B cell (primary cell): Measurements from ENCODE around the gene TCF12. TPM values are rescaled to one million over a fixed set of nuclear protein-coding genes. Genes with fewer than 3 reads are reported as not detected.
"Not testable (repeated sequence)": the region's sequence is repeated elsewhere in the genome, so short reads cannot be mapped to it uniquely, and the experiment has no call there.

Experiments
- ATAC-seq: fragments of 200-7000 bp; cut with Tn5 transposase; one replicate; pipeline ENCODE4 v1.10.0; 2021; ENCODE audit warnings: low read depth, mild to moderate bottlenecking, moderate number of reproducible peaks, moderate library complexity
- CTCF ChIA-PET: fragments of 350-600 bp; sonication (Branson Sonifier 250); formaldehyde crosslinking; loops from one replicate; lab custom pipeline; 2021; ENCODE audit warnings: antibody characterized with exemption, inconsistent platforms; lab: Charles Lee
- POLR2A ChIA-PET: fragments of 350-600 bp; sonication (Branson Sonifier 250); formaldehyde crosslinking; loops from one replicate; lab custom pipeline; 2021; ENCODE audit warnings: antibody characterized with exemption; lab: Charles Lee
- DNase-seq: peaks from one replicate; pipeline ENCODE4 v3.0.0; 2013
- H2AFZ ChIP-seq: 2 replicates; pipeline ENCODE4 v1.6.1; 2012; ENCODE audit warnings: mild to moderate bottlenecking, low read depth, low read length; ENCODE audit not compliant: insufficient read depth, poor library complexity, severe bottlenecking
- H3K27ac ChIP-seq, 2 donors: 1 replicate in 1 of 2; 2 replicates in 1 of 2; pipeline ENCODE4 v1.5.1; 2012 to 2013; ENCODE audit warnings: low read length in 2 of 2, mild to moderate bottlenecking in 2 of 2, moderate library complexity in 1 of 2
- H3K27me3 ChIP-seq, 4 experiments: fragments of 200-600 bp in 1 of 4; sonication (generic) in 1 of 4; replicated peaks in 1 of 4; 1 replicate in 2 of 4; 2 replicates in 2 of 4; pipeline versions ENCODE4 v1.6.1 to v1.7.0; 2013 to 2016; ENCODE audit warnings: low read length in 3 of 4, mild to moderate bottlenecking in 2 of 4, mixed read lengths in 1 of 4, moderate library complexity in 1 of 4; ENCODE audit not compliant: insufficient read depth in 4 of 4, control insufficient read depth in 3 of 4; ENCODE audit errors: control extremely low read depth in 1 of 4
- H3K36me3 ChIP-seq, 2 experiments: replicated peaks in 1 of 2; 1 replicate in 1 of 2; 2 replicates in 1 of 2; pipeline versions ENCODE4 v1.6.1 to v1.7.1; 2013; ENCODE audit warnings: low read length in 1 of 2; ENCODE audit not compliant: insufficient read depth in 2 of 2, control insufficient read depth in 1 of 2; ENCODE audit errors: control extremely low read depth in 1 of 2, extremely low read depth in 1 of 2
- H3K4me1 ChIP-seq, 2 donors: fragments of 200-600 bp in 1 of 2; sonication (generic) in 1 of 2; 1 replicate in 1 of 2; 2 replicates in 1 of 2; pipeline versions ENCODE4 v1.5.1 to v1.6.1; 2013 to 2017; ENCODE audit warnings: low read length in 2 of 2; ENCODE audit not compliant: control insufficient read depth in 2 of 2, insufficient read depth in 2 of 2
- H3K4me2 ChIP-seq: replicated peaks from 2 replicates; pipeline ENCODE3; 2012; ENCODE audit warnings: mild to moderate bottlenecking, low read depth, low read length; ENCODE audit not compliant: poor library complexity, severe bottlenecking
- H3K4me3 ChIP-seq, 5 experiments: fragments of 200-600 bp in 1 of 5; sonication (generic) in 1 of 5; 1 replicate in 3 of 5; 2 replicates in 2 of 5; pipeline versions ENCODE4 v1.5.1 to v1.7.0; 2011 to 2016; ENCODE audit warnings: low read length in 4 of 5, mild to moderate bottlenecking in 4 of 5, low read depth in 2 of 5, control low read depth in 1 of 5, moderate library complexity in 1 of 5; ENCODE audit not compliant: insufficient read depth in 1 of 5; ENCODE audit errors: control extremely low read depth in 1 of 5, extremely low read depth in 1 of 5
- H3K79me2 ChIP-seq: fragments of 200-600 bp; sonication (generic); one replicate; pipeline ENCODE4 v1.6.0; 2016; ENCODE audit warnings: low read length; ENCODE audit not compliant: control insufficient read depth, insufficient read depth
- H3K9ac ChIP-seq: fragments of 200-600 bp; sonication (generic); 2 replicates; pipeline ENCODE4 v1.6.1; 2017; ENCODE audit warnings: mild to moderate bottlenecking, low read length, moderate library complexity
- H3K9me3 ChIP-seq, 3 donors: one replicate each; pipeline versions ENCODE4 v1.6.1 to v1.7.1; 2013; ENCODE audit warnings: low read length in 2 of 3; ENCODE audit not compliant: control insufficient read depth in 2 of 3, insufficient read depth in 1 of 3; ENCODE audit errors: control extremely low read depth in 1 of 3
- H4K20me1 ChIP-seq: 2 replicates; pipeline ENCODE4 v1.6.0; 2012; ENCODE audit warnings: mild to moderate bottlenecking, low read length; ENCODE audit not compliant: insufficient read depth, control insufficient read depth, poor library complexity, severe bottlenecking
- H3K27ac Mint-ChIP-seq: one replicate; pipeline ENCODE4 v1.8.0; 2021; ENCODE audit warnings: mixed read lengths
- H3K27me3 Mint-ChIP-seq: one replicate; pipeline ENCODE4 v1.8.0; 2021; ENCODE audit warnings: mixed read lengths
- H3K4me1 Mint-ChIP-seq: one replicate; pipeline ENCODE4 v1.8.0; 2021; ENCODE audit warnings: mixed read lengths
- H3K4me3 Mint-ChIP-seq: one replicate; pipeline ENCODE4 v1.8.0; 2021; ENCODE audit warnings: mixed read lengths
- H3K9me3 Mint-ChIP-seq: one replicate; pipeline ENCODE4 v1.8.0; 2022; ENCODE audit warnings: mixed read lengths; ENCODE audit not compliant: insufficient read depth
- CTCF ChIP-seq: fragments of 200-600 bp; IDR thresholded peaks from one replicate; pipeline ENCODE4 v1.8.0; 2022; ENCODE audit warnings: antibody characterized with exemption, mild to moderate bottlenecking
- EZH2 ChIP-seq: IDR thresholded peaks from 2 replicates; pipeline ENCODE4 v1.6.1; 2012; ENCODE audit warnings: borderline replicate concordance, low read depth, mild to moderate bottlenecking, moderate library complexity, low read length; ENCODE audit not compliant: insufficient read depth, poor library complexity, severe bottlenecking
- WGBS: methylation state at CpG from one replicate; pipeline ENCODE4 v1.1.5; 2013; ENCODE audit warnings: missing lambda C conversion rate; ENCODE audit not compliant: insufficient coverage; 5-methylcytosine and 5-hydroxymethylcytosine counted together
- intact Hi-C: fragments of 100-400 bp; cut with micrococcal nuclease; formaldehyde crosslinking; loops from one replicate; pipeline ENCODE4 v1.10.0; 2022
- polyA plus RNA-seq: library from polyadenylated mRNA; depleted of rRNA; stranded (reverse); fragments of >200 nt; gene quantifications from 2 replicates; pipeline ENCODE4 v1.2.3, GENCODE V29; 2012
- total RNA-seq, 2 donors: library from RNA; stranded (reverse); fragments of 120-200 nt in 1 of 2; gene quantifications; 1 replicate in 1 of 2; 2 replicates in 1 of 2; pipeline versions ENCODE4 v1.2.3 to v1.2.4, GENCODE V29; 2013 to 2022

The TCF12 gene
- total and polyA plus RNA-seq, 2 donors (not counting 1 experiment from before 2014, with no cell fraction given), result 27.1 to 131 TPM

- Mint-ChIP-seq H3K27ac (peak overlapping the region; percentile 41), H3K4me1 (peaks cover 32% of the 10 kb centered on the region), H3K27me3 (no peaks in the 10 kb centered on the region), H3K4me3 (no peak overlapping the region), H3K9me3 (peaks cover 7% of the 10 kb centered on the region)
- no CpG with 5 or more reads among the region's 6 CpGs for WGBS
- Histone ChIP-seq H3K9me3 (peaks cover 0 to 7% (median 1%) of the 10 kb centered on the region in 3 donors), H3K4me3 (no peak overlapping the region), H3K79me2 (peaks cover 79% of the 10 kb centered on the region), H3K36me3 (peaks cover 2% of the 10 kb centered on the region in 2 experiments), H3K4me2 (no peak overlapping the region), H3K4me1 (peaks cover 4 to 7% of the 10 kb centered on the region in 2 donors), H3K9ac (no peak overlapping the region), H3K27ac (no peak overlapping the region), H3K27me3 (no peaks in the 10 kb centered on the region), H2AFZ (no peak overlapping the region), H4K20me1 (peaks cover 7% of the 10 kb centered on the region)
- ATAC-seq, result peak; percentile 39
- CTCF ChIA-PET, result no interaction called here
- DNase-seq, result peak; percentile 9
- POLR2A ChIA-PET, result no interaction called here
- TF ChIP-seq CTCF (no peak), EZH2 (no peak)
- intact Hi-C loops, result no loop called here
Observed at GRCh38 chr15:56950979-56951378, 32.5 kb downstream of the TCF12 start.

- Histone ChIP-seq H3K27ac (no peak overlapping the region), H3K4me1 (peaks cover 4 to 7% of the 10 kb centered on the region in 2 donors), H4K20me1 (peaks cover 20% of the 10 kb centered on the region), H3K9me3 (peaks cover 0 to 17% (median 12%) of the 10 kb centered on the region in 3 donors), H3K4me2 (no peak overlapping the region), H3K9ac (no peak overlapping the region), H3K36me3 (peaks cover 0 to 3% of the 10 kb centered on the region in 2 experiments), H3K4me3 (no peak overlapping the region), H3K79me2 (peaks cover 82% of the 10 kb centered on the region), H3K27me3 (no peaks in the 10 kb centered on the region), H2AFZ (no peak overlapping the region)
- CTCF ChIA-PET, result no interaction called here
- no peak for TF ChIP-seq EZH2
- TF ChIP-seq CTCF, result no peak
- no CpG with 5 or more reads among the region's 1 CpG for WGBS
- Mint-ChIP-seq H3K27me3 (no peaks in the 10 kb centered on the region), H3K4me1 (peaks cover 23% of the 10 kb centered on the region), H3K27ac (no peak overlapping the region), H3K9me3 (peaks cover 7% of the 10 kb centered on the region), H3K4me3 (no peak overlapping the region)
- ATAC-seq, result no peak
- POLR2A ChIA-PET, result no interaction called here
- DNase-seq, result no peak
- intact Hi-C loops, result no loop called here
Observed at GRCh38 chr15:56953790-56954189, 35.3 kb downstream of the TCF12 start.

- POLR2A ChIA-PET, CTCF ChIA-PET, ATAC-seq, H3K27ac Mint-ChIP-seq, DNase-seq, H3K27me3 ChIP-seq, H3K9ac ChIP-seq, H3K27ac ChIP-seq, H3K4me2 ChIP-seq, H3K36me3 ChIP-seq, H3K4me3 Mint-ChIP-seq, H3K4me1 ChIP-seq, intact Hi-C loops, H2AFZ ChIP-seq, H3K27me3 Mint-ChIP-seq, H3K4me3 ChIP-seq, H3K9me3 Mint-ChIP-seq: not testable (repeated sequence)
- peaks cover 86% of the 10 kb centered on the region for H3K79me2 ChIP-seq
- peaks cover 19% of the 10 kb centered on the region for H3K4me1 Mint-ChIP-seq
- 100% methylated on average over 1 of the region's 5 CpGs for WGBS
- peaks cover 15% of the 10 kb centered on the region for H4K20me1 ChIP-seq
- H3K9me3 ChIP-seq, result peaks cover 0 to 17% (median 12%) of the 10 kb centered on the region in 3 donors
Observed at GRCh38 chr15:56955011-56955410, 36.6 kb downstream of the TCF12 start.
